Kidney capillary endothelial cell (primary cell): ENCODE results near the gene HS3ST6.
A peak's percentile ranks its signal among the peaks of the same experiment; 100 is the strongest.
"Not testable (repeated sequence)": the region's sequence is repeated elsewhere in the genome, so short reads cannot be mapped to it uniquely, and the experiment has no call there.

ENCODE experiments used
- DNase-seq: peaks from one replicate; pipeline ENCODE4 v3.0.0-alpha.2; 2018; ENCODE audit warnings: low spot score

Gene HS3ST6

GRCh38 chr16:1877804-1878203, 40.4 kb downstream of the HS3ST6 start:
- DNase-seq: no peak

DNA sequence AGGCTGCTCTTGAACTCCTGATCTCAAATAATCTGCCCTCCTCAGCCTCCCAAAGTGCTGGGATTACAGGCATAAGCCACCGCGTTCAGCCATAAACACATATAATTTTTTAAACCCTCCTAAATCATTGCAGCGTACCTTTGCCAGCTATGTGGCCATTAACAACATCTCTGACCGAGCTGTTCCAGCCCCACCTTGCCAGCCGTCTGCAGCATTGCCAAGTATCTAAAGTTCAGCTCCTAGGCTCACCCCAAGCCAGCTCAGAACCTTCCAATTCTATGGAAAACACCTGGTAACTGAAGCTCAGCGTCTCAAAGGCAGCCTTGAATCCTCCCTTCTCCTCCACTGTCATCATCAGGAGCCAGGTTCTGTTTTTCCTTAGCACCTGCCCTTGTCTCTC, 41.1 kb downstream of the HS3ST6 start:
- no peak for DNase-seq

GRCh38 chr16:1876468-1876867, 41.7 kb downstream of the HS3ST6 start:
- no peak for DNase-seq

DNA sequence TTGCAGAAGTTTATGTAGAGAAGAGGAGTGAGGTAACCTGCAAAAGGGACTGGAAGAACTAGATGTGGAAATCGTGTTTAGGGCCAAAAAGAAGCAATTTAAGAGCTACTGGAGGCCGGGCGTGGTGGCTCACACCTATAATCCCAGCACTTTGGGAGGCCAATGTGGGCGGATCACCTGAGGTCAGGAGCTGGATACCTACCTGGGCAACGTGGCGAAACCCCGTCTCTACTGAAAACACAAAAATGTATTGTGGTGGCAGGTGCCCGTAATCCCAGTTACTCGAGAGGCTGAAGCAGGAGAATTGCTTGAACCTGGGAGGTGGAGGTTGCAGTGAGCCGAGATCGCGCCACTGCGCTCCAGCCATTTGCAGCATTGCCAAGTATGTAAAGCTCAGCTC, 42.1 kb downstream of the HS3ST6 start:
- DNase-seq: not testable (repeated sequence)

- no peak for DNase-seq
These were observed 43.4 kb downstream of the HS3ST6 start for GRCh38 chr16:1874854-1875253.

DNA sequence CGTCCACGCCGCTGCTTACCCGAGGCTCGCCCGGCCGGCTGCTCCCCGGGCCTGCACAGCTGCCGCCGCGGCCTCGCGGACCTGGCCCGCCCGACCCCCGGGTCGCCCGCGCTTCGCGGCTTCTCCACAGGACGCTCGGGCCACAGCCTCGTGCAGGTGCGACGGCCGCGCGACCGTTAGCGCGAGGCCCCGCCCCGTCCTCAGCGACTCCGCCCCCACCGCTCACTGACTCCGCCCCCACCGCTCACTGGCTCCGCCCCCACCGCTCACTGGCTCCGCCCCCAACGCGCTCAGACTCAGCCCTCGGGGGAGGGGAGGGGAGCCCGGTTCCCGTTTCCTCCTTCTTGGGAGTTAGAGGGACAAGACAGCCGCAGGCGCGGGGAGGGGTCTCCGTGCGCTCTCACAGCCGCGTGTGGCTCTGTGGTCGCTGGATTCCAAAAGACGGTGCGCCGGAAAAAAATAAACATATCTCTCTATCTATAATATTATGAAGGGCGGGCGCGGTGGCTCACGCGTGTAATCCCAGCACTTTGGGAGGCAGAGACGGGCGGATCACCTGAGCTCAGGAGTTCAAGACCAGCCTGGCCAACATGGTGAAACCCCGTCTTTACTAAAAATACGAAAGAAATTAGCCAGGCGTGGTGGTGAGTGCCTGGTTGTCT, 46.1 kb downstream of the HS3ST6 start, which contains the start of gene MEIOB:
Gene MEIOB, minus strand, starts transcription at position 191 of the 662 bp plus-strand sequence. CDS start 3,989 bp downstream, outside the sequence.
- DNase-seq: no peak

DNA sequence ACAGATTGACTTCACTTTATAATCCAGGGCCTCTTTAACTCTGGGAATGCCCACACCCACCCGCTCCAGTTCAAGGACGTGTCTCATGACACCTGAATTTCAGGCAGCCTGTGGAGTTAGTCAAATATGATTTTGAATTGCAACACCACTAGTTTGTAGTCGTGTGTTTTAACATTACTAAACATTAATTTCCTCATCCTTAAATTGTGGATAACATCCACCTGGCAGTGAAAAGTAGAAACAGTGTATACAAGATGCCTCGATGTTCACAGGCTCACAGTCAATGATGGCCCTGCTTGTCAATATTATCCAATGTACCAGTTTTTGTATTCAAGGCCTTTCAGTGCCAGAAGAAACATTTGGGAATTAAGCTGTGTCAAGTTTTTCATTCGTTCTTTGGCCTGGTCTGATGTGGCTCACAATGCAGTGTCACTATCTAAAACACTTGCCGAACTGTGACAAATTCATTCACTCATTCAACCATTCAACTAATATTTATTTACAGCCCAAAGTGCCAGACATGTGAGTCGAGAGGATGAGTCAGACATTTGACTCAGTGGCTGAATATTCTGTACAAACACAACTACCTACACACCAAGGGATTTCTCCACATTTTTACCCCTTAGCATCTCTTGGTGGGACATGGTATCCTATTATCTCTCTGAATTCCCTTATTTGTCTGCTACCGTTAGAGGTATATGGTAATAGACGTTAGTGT, 47.7 kb downstream of the HS3ST6 start:
- peak; percentile 42 for DNase-seq

GRCh38 chr16:1865902-1866690, 52.1 kb downstream of the HS3ST6 start:
- no peak for DNase-seq

- peak; percentile 31 for DNase-seq
These were observed 54.3 kb downstream of the HS3ST6 start for GRCh38 chr16:1863681-1864460.

GRCh38 chr16:1862394-1862793, 55.8 kb downstream of the HS3ST6 start:
- no peak for DNase-seq

DNA sequence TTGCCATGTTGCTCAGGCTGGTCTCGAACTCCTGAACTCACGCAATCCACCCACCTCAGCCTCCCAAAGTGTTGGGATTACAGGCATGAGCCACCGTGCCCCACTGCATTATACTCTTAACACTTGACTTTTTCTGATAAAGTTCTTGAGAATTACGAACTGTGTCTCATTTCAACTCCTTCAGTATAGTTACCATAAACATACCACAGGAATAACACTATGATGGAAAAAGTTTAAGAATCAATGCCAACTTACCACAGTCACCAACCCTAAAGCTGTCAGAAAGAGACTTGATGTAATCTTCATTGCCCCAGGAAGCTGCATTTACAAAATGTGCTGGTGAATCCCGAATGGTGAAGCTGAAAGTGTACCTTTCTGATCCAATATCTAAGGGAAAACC, 56.5 kb downstream of the HS3ST6 start:
- no peak for DNase-seq
